Neutrophil (primary cell): Measurements from ENCODE around the gene MRPL47.

Source experiments
- H3K27ac ChIP-seq: fragments of 200-600 bp; sonication (generic); 2 replicates; pipeline ENCODE4 v1.5.1; 2016; ENCODE audit warnings: mild to moderate bottlenecking, moderate library complexity
- H3K27me3 ChIP-seq: fragments of 200-600 bp; sonication (generic); 2 replicates; pipeline ENCODE4 v1.6.0; 2016; ENCODE audit warnings: mild to moderate bottlenecking
- H3K36me3 ChIP-seq: fragments of 200-600 bp; sonication (generic); 2 replicates; pipeline ENCODE4 v1.5.1; 2017
- H3K4me1 ChIP-seq, 2 experiments: fragments of 200-600 bp in 1 of 2; sonication (generic) in 1 of 2; 1 replicate in 1 of 2; 2 replicates in 1 of 2; pipeline versions ENCODE4 v1.5.1 to v1.6.1; 2013 to 2016; ENCODE audit warnings: low read depth in 1 of 2, low read length in 1 of 2, mild to moderate bottlenecking in 1 of 2, moderate library complexity in 1 of 2; ENCODE audit not compliant: control insufficient read depth in 1 of 2, insufficient read depth in 1 of 2
- H3K4me3 ChIP-seq, 2 experiments: fragments of 200-600 bp in 1 of 2; sonication (generic) in 1 of 2; 1 replicate in 1 of 2; 2 replicates in 1 of 2; pipeline ENCODE4 v1.5.1; 2013 to 2016; ENCODE audit warnings: low read depth in 1 of 2, low read length in 1 of 2, mild to moderate bottlenecking in 1 of 2, moderate library complexity in 1 of 2
- H3K9me3 ChIP-seq: fragments of 200-600 bp; sonication (generic); 2 replicates; pipeline ENCODE4 v1.5.1; 2016
- TF ChIP-seq, protein P1 (sequence below): fragments of 200-600 bp; sonication (generic); IDR thresholded peaks from 2 replicates; pipeline ENCODE4 v1.5.1; 2016; ENCODE audit warnings: antibody characterized with exemption

The MRPL47 gene

DNA sequence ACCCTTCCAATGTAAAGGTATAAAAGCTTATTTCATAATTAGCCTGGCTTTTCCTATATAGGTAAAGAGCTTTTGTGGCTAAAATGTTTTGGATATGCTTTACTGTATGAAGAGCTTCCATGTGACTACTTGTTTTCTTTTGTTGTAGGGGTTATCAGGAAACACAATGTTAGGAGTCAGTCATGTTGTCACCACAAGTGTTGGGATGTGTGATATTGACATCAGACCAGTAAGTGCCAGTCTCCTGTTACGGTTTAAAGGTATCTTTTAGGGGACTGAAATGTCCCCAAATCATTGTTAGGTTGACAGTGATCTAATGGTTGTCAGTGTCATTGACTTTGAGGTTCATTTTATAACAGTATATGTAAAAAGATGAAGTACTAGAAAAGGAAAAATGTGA is 23.4 kb downstream of the MRPL47 start:
- no peaks in the 10 kb centered on the region for H3K9me3 ChIP-seq
- peaks cover 12 to 14% of the 10 kb centered on the region in 2 experiments for H3K4me1 ChIP-seq
- TF ChIP-seq, protein P1, sequence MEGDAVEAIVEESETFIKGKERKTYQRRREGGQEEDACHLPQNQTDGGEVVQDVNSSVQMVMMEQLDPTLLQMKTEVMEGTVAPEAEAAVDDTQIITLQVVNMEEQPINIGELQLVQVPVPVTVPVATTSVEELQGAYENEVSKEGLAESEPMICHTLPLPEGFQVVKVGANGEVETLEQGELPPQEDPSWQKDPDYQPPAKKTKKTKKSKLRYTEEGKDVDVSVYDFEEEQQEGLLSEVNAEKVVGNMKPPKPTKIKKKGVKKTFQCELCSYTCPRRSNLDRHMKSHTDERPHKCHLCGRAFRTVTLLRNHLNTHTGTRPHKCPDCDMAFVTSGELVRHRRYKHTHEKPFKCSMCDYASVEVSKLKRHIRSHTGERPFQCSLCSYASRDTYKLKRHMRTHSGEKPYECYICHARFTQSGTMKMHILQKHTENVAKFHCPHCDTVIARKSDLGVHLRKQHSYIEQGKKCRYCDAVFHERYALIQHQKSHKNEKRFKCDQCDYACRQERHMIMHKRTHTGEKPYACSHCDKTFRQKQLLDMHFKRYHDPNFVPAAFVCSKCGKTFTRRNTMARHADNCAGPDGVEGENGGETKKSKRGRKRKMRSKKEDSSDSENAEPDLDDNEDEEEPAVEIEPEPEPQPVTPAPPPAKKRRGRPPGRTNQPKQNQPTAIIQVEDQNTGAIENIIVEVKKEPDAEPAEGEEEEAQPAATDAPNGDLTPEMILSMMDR, result no peak
- H3K36me3 ChIP-seq, result peaks cover 67% of the 10 kb centered on the region
- no peak overlapping the region for H3K4me3 ChIP-seq
- no peak overlapping the region for H3K27ac ChIP-seq
- no peaks in the 10 kb centered on the region for H3K27me3 ChIP-seq

DNA sequence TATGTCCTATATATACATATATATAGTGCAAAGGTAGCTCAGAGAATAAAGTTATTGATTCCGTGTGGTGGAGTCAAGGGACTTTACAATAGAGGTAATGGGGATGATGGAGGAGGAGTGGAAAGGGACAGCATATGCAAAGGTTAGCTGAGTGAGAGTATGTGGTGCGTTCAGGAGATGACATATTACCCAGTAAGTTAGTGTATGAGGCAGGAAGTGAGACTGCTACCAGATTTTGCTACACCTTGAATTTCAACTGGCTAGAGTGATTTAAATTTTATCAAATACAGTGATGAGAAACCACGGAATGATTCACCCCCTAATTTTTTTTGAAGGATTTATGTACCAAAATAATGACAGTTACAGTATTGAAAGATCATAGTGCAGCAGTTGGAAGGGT is 38.9 kb downstream of the MRPL47 start:
- Histone ChIP-seq H3K4me3 (no peak overlapping the region), H3K27ac (no peak overlapping the region), H3K36me3 (peaks cover 14% of the 10 kb centered on the region), H3K27me3 (no peaks in the 10 kb centered on the region), H3K4me1 (peaks cover 10 to 17% of the 10 kb centered on the region in 2 experiments), H3K9me3 (no peaks in the 10 kb centered on the region)
- TF ChIP-seq, protein P1, result no peak

DNA sequence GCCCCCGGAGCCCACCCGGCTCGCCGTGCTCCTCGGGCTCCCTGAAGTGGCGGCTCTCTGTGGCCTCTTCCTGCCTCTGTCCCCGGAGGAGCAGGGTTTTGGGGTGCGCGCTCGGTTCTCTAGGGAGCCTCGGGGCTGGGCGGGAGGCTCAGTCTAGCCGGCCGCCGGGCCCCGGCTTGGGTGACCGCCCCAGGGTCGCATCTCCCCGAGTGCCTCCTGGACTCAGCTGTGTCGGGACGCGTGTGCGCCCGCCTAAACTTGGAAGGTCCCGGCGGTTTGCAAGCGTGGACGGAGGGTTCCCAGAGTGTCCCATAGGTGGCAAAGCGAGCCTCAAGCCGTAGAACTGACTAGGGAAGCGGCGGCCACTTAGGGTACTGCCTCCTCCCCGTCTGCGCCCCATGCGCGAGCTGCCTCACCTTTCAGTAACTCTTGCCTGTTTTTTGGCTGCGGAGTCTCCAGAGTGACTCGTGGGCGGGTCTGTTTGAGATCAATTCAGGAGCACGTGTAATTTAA is 41.1 kb downstream of the MRPL47 start:
- TF ChIP-seq, protein P1, result peak; percentile 60
- Histone ChIP-seq H3K36me3 (no peaks in the 10 kb centered on the region), H3K4me3 (peak overlapping the region; percentile 91 to 95), H3K9me3 (no peaks in the 10 kb centered on the region), H3K27me3 (no peaks in the 10 kb centered on the region), H3K27ac (peak overlapping the region; percentile 72), H3K4me1 (peaks cover 10 to 17% of the 10 kb centered on the region in 2 experiments)

DNA sequence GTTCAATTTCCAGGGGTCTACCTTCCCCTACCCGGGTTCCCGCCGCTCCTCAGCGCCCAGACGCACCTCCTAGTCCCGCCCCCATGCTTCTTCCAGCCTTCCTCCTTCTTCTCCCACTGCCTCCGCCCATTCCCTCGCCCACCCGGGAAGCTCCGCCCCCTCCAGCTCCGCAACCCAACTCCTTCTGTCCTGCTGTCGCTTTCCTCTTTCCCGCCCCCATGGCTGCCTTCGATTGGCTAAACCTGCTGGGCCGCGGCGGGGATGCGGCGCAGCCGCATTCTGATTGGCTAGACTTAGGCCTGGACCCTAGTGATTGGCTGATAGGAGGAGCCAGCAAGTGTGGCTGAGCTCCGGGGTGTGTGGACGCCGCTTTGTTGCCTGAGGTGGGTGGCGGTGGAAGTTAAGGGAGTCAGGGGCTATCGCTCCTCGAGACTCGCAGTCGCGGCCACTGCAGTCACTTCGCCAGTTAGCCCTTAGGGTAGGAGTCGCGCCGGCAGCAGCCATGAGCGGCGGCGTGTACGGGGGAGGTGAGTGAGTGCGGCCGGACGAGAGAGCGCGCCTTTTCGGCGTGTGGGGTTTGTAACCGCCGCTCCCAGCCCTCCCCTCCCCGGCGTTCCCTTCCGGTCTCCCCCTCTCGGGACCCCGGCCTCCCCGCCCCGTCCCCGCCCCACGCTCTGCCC is 41.7 kb downstream of the MRPL47 start, which contains the start of gene ACTL6A:
Gene ACTL6A (plus strand): TSS at position 336 of the 680 bp plus-strand sequence. CDS start 167 bp downstream, at position 503.
- Histone ChIP-seq H3K4me3 (peak within 1 kb of the TSS; percentile 91 to 95), H3K4me1 (peaks cover 10 to 17% of the 10 kb centered on the region in 2 experiments), H3K27me3 (no peaks in the 10 kb centered on the region), H3K9me3 (no peaks in the 10 kb centered on the region), H3K36me3 (no peaks in the 10 kb centered on the region), H3K27ac (peak within 1 kb of the TSS; percentile 72)
- TF ChIP-seq, protein P1, result peak; percentile 42

DNA sequence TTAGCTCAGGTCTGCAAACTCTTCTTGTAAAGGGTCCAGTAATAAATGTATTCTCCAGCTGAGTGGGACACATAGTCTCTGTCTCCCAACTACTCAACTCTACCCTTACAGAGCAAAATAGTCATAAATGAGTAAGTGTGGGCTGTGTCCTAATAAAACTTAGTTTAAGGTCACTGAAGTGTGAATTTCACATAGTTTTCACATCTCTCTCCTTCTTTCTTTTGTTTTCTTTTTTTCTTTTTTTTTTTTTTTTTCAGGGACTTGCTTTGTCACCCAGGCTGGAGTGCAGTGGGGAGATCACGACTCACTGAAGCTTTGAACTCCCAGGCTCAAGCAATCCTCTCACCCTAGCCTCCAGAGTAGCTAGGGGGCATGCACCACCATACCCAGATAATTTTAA is 43.6 kb downstream of the MRPL47 start:
- Histone ChIP-seq H3K9me3 (no peaks in the 10 kb centered on the region), H3K4me3 (no peak overlapping the region), H3K27me3 (no peaks in the 10 kb centered on the region), H3K4me1 (peaks cover 10 to 17% of the 10 kb centered on the region in 2 experiments), H3K36me3 (no peaks in the 10 kb centered on the region), H3K27ac (no peak overlapping the region)
- TF ChIP-seq, protein P1, result no peak
